Epithelial cell of proximal tubule (primary cell): Measurements from ENCODE around the gene GPC1. TPM values are rescaled to one million over a fixed set of nuclear protein-coding genes. Genes with fewer than 3 reads are reported as not detected.

ENCODE experiments used
- DNase-seq: peaks from one replicate; pipeline ENCODE4 v3.0.0-alpha.2; 2011; ENCODE audit warnings: low read depth
- H3K4me3 ChIP-seq: 2 replicates; pipeline ENCODE4 v1.5.1; 2011; ENCODE audit warnings: low read depth, mild to moderate bottlenecking, low read length
- CTCF ChIP-seq: conservative IDR thresholded peaks from 2 replicates; pipeline ENCODE4 v1.5.1; 2012; ENCODE audit warnings: low read depth, mild to moderate bottlenecking, low read length
- total RNA-seq: library from RNA; depleted of rRNA; stranded (reverse); fragments of >200 nt; gene quantifications from 2 replicates; pipeline ENCODE4 v1.2.3, GENCODE V29; 2015

Gene GPC1
- total RNA-seq, 1 donor from 2014 or later, result 45.4 TPM

- no peak for DNase-seq
- H3K4me3 ChIP-seq, result no peak overlapping the region
- TF ChIP-seq CTCF, result no peak
Observed at GRCh38 chr2:240394549-240394948, 40.9 kb upstream of the GPC1 start.

GRCh38 chr2:240395448-240395847, 40.0 kb upstream of the GPC1 start:
- DNase-seq, result no peak
- H3K4me3 ChIP-seq, result no peak overlapping the region
- TF ChIP-seq CTCF, result no peak

- H3K4me3 ChIP-seq, result no peak overlapping the region
- TF ChIP-seq CTCF, result no peak
Observed at GRCh38 chr2:240395896-240396622, 39.4 kb upstream of the GPC1 start.

GRCh38 chr2:240396623-240397541, 38.6 kb upstream of the GPC1 start:
- no peak overlapping the region for H3K4me3 ChIP-seq
- DNase-seq, result no peak
- no peak for TF ChIP-seq CTCF

More at GRCh38 chr2:240395896-240396622, 39.4 kb upstream of the GPC1 start:
- no peak for DNase-seq

GRCh38 chr2:240397542-240397916, 37.9 kb upstream of the GPC1 start:
- no peak for TF ChIP-seq CTCF
- no peak for DNase-seq
- no peak overlapping the region for H3K4me3 ChIP-seq

GRCh38 chr2:240397924-240398645, 37.4 kb upstream of the GPC1 start:
- H3K4me3 ChIP-seq, result no peak overlapping the region
- TF ChIP-seq CTCF, result no peak
- DNase-seq, result no peak
